Fibroblast of pulmonary artery (primary cell): Measurements from ENCODE around the gene EIF6.

Source experiments
- DNase-seq: peaks from one replicate; pipeline ENCODE4 v3.0.0-alpha.2; 2010; ENCODE audit warnings: low read depth
- H3K4me3 ChIP-seq: replicated peaks from 2 replicates; pipeline ENCODE4 v1.5.1; 2011; ENCODE audit warnings: low read depth, mild to moderate bottlenecking, control low read depth, low read length, moderate library complexity
- CTCF ChIP-seq: IDR thresholded peaks from 2 replicates; pipeline ENCODE4 v1.5.1; 2011; ENCODE audit warnings: mild to moderate bottlenecking, control low read depth, low read length, inconsistent platforms; ENCODE audit errors: missing control alignments

The EIF6 gene

GRCh38 chr20:35298264-35298663 lies 13.7 kb upstream of the EIF6 start:
- no peak for DNase-seq
- no peak overlapping the region for H3K4me3 ChIP-seq
- no peak for TF ChIP-seq CTCF

DNA sequence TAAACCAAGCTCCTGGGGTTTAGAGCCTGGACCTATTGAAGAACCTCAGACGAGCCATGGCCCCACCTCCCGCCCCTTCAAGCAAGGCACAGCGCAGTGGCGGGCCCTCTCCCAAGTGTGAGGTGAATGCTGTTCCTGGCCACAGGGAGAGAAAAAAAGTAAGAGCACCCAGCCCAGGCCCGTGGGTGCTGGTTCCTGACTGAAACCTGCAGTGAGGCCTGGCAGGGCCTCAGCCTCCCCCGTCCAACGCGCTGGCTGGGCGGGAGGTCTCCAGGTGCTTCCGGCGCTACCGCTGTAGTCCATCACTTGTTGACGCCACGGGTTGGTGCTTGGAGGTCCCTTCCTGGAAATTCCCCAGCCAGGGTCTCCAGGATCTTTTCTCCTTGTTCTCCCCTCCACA lies 13.2 kb upstream of the EIF6 start:
- no peak for DNase-seq
- H3K4me3 ChIP-seq = no peak overlapping the region
- no peak for TF ChIP-seq CTCF

DNA sequence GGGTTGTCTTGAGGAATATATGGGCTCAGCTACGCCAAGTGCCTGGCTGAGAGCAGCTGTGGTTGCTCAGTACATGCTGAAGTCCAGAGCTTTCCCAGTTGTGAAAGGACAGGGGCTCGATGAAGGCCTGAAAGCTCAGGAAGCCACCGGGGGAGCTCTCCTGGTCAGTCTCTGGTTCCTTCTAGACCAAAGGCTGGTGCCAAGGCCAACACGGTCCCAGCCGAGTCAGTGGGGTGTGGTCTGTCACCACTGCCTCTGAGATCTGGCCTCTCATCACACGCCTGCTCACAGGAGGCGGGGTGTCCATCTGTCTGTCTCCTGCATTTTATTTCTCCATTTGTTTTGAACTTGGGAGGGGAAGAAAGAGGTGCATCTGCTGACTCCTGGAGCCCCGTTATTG lies 12.6 kb upstream of the EIF6 start:
- no peak for DNase-seq
- TF ChIP-seq CTCF = no peak
- H3K4me3 ChIP-seq = no peak overlapping the region

- no peak for TF ChIP-seq CTCF
- DNase-seq = no peak
- no peak overlapping the region for H3K4me3 ChIP-seq
These were observed 11.6 kb upstream of the EIF6 start for GRCh38 chr20:35296101-35296554.

- no peak for TF ChIP-seq CTCF
- DNase-seq = no peak
- no peak overlapping the region for H3K4me3 ChIP-seq
These were observed 11.1 kb upstream of the EIF6 start for GRCh38 chr20:35295674-35296073.

DNA sequence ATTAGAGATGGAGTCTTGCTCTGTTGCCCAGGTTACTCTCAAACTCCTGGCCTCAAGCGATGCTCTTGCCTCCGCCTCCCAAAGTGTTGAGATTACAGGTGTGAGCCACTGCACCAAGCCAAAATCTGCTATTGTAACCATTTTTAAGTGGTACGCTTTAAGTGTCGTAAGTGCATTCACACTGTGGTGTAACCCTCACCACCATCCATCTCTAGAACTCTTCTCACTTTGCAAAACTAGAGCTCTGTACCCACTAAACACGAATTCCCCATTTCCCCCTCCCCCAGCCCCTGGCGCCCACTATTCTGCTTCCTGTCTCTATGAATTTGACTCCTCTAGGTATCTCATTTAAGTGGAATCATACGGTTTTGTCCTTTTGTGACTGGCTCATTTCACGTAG lies 10.5 kb upstream of the EIF6 start:
- DNase-seq = no peak
- TF ChIP-seq CTCF = no peak
- H3K4me3 ChIP-seq = no peak overlapping the region

DNA sequence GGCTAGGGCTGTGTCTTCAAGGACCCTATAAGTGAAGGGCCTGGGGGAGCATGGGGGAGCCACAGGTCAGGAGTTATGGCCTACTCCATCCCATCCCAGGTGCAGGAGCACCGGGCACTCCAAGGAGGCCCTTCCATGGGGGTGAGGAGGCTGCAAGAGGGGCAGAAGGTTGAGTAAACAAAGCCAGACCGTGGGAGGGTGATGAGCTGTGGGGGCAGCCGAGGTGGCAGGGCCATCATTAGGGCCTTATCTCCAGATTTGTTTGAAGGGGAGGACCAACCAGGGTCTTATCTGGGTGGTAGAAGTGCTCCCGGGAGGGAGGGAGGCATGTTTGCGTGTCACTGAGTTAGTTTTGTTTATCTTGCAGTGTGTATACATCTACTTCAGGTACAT lies 9.7 kb upstream of the EIF6 start:
- no peak for DNase-seq
- H3K4me3 ChIP-seq = no peak overlapping the region
- no peak for TF ChIP-seq CTCF
